AG08396 (cell line): ENCODE results near the gene HSPG2.
A peak's percentile ranks its signal among the peaks of the same experiment; 100 is the strongest.
"Not testable (repeated sequence)": the region's sequence is repeated elsewhere in the genome, so short reads cannot be mapped to it uniquely, and the experiment has no call there.

Experiments
- DNase-seq: peaks from one replicate; pipeline ENCODE4 v3.0.0; 2012; ENCODE audit warnings: low spot score, mixed read lengths

The HSPG2 gene

GRCh38 chr1:21932127-21932526, 5.0 kb downstream of the HSPG2 start:
- no peak for DNase-seq

- peak; percentile 86 for DNase-seq
Observed at GRCh38 chr1:21931171-21932093, 5.7 kb downstream of the HSPG2 start.

- DNase-seq = no peak
Observed at GRCh38 chr1:21930629-21931170, 6.4 kb downstream of the HSPG2 start.

- DNase-seq = no peak
Observed at GRCh38 chr1:21930080-21930571, 7.0 kb downstream of the HSPG2 start.

- DNase-seq = no peak
Observed at GRCh38 chr1:21927533-21928237, 9.4 kb downstream of the HSPG2 start.

GRCh38 chr1:21926814-21927532, 10.1 kb downstream of the HSPG2 start:
- peak; percentile 73 for DNase-seq

- no peak for DNase-seq
Observed at GRCh38 chr1:21926065-21926464, 11.0 kb downstream of the HSPG2 start.

- no peak for DNase-seq
Observed at GRCh38 chr1:21925334-21925940, 11.7 kb downstream of the HSPG2 start.

- DNase-seq = no peak
Observed at GRCh38 chr1:21924503-21925005, 12.6 kb downstream of the HSPG2 start.

GRCh38 chr1:21922090-21923013, 14.8 kb downstream of the HSPG2 start:
- no peak for DNase-seq

- DNase-seq = no peak
Observed at GRCh38 chr1:21921100-21921875, 15.8 kb downstream of the HSPG2 start.

- peak; percentile 73 for DNase-seq
Observed at GRCh38 chr1:21919520-21919919, 17.6 kb downstream of the HSPG2 start.

GRCh38 chr1:21917239-21917631, 19.9 kb downstream of the HSPG2 start:
- DNase-seq = not testable (repeated sequence)

- DNase-seq = no peak
Observed at GRCh38 chr1:21916447-21917238, 20.5 kb downstream of the HSPG2 start.

GRCh38 chr1:21914880-21915640, 22.1 kb downstream of the HSPG2 start:
- no peak for DNase-seq

GRCh38 chr1:21914450-21914849, 22.7 kb downstream of the HSPG2 start:
- DNase-seq = no peak

GRCh38 chr1:21913763-21914162, 23.3 kb downstream of the HSPG2 start:
- DNase-seq = no peak

- no peak for DNase-seq
Observed at GRCh38 chr1:21913258-21913657, 23.9 kb downstream of the HSPG2 start.
